ENCODE measurements around the gene SCRN2. TPM values are rescaled to one million over a fixed set of nuclear protein-coding genes. Genes with fewer than 3 reads are reported as not detected.

The SCRN2 gene
- total and polyA plus RNA-seq, 2 of the 13 experiments (the other 11 are each of a cell fraction or from before 2014, with no cell fraction given): 21.7 to 29.5 TPM

DNA sequence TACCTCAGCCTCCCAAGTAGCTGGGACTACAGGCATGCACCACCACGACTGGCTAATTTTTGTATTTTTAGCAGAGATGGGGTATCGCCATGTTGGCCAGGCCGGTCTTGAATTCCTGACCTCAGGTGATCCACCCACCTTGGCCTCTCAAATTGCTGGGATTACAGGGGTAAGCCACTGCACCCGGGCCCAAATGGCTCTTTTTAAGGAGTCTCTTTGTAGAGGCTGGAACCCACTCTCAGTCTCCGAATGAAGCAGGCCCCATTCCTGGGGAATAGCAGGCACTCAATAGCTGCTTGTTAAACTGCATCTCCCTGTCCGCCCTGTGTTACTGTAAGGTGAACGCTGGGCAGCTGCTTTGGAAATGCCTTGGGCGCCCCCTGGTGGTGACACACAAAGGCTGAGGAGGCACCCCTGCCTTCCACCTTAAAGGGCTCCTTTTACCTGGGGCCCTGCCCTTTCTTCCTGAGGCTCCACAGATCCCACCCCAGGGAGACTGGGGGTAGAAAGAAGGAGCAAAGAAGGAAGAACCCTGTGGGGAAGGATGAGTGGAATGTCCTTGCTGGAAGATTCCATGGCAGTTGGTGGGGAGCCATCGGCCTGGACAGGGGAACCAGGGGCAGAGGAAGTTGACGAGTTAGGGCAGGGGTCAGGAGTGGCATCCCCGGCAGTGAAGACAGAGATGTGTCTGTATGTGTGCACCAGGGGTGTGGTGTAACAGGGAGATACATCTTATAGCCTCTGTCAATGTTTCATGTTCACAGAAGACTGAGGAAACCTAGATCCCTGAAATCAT, 48.9 kb upstream of the SCRN2 start (continued):
- TF ChIP-seq, protein P1, sequence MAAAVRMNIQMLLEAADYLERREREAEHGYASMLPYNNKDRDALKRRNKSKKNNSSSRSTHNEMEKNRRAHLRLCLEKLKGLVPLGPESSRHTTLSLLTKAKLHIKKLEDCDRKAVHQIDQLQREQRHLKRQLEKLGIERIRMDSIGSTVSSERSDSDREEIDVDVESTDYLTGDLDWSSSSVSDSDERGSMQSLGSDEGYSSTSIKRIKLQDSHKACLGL (CRISPR knock-in tag; IDR thresholded peaks at IDR 0.05): no peak
- no peak for TF ChIP-seq ZNF737 (CRISPR knock-in tag; IDR thresholded peaks at IDR 0.05; ENCODE audit: borderline replicate concordance)
- TF ChIP-seq, protein P2, sequence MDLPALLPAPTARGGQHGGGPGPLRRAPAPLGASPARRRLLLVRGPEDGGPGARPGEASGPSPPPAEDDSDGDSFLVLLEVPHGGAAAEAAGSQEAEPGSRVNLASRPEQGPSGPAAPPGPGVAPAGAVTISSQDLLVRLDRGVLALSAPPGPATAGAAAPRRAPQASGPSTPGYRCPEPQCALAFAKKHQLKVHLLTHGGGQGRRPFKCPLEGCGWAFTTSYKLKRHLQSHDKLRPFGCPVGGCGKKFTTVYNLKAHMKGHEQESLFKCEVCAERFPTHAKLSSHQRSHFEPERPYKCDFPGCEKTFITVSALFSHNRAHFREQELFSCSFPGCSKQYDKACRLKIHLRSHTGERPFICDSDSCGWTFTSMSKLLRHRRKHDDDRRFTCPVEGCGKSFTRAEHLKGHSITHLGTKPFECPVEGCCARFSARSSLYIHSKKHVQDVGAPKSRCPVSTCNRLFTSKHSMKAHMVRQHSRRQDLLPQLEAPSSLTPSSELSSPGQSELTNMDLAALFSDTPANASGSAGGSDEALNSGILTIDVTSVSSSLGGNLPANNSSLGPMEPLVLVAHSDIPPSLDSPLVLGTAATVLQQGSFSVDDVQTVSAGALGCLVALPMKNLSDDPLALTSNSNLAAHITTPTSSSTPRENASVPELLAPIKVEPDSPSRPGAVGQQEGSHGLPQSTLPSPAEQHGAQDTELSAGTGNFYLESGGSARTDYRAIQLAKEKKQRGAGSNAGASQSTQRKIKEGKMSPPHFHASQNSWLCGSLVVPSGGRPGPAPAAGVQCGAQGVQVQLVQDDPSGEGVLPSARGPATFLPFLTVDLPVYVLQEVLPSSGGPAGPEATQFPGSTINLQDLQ (CRISPR knock-in tag; IDR thresholded peaks at IDR 0.05): no peak
- 0 out of 2 replicates have a peak, but pooled peaks have one; percentile 47 for TF ChIP-seq MTERF4 (CRISPR knock-in tag; IDR thresholded peaks at IDR 0.05)
- TF ChIP-seq, protein P3, sequence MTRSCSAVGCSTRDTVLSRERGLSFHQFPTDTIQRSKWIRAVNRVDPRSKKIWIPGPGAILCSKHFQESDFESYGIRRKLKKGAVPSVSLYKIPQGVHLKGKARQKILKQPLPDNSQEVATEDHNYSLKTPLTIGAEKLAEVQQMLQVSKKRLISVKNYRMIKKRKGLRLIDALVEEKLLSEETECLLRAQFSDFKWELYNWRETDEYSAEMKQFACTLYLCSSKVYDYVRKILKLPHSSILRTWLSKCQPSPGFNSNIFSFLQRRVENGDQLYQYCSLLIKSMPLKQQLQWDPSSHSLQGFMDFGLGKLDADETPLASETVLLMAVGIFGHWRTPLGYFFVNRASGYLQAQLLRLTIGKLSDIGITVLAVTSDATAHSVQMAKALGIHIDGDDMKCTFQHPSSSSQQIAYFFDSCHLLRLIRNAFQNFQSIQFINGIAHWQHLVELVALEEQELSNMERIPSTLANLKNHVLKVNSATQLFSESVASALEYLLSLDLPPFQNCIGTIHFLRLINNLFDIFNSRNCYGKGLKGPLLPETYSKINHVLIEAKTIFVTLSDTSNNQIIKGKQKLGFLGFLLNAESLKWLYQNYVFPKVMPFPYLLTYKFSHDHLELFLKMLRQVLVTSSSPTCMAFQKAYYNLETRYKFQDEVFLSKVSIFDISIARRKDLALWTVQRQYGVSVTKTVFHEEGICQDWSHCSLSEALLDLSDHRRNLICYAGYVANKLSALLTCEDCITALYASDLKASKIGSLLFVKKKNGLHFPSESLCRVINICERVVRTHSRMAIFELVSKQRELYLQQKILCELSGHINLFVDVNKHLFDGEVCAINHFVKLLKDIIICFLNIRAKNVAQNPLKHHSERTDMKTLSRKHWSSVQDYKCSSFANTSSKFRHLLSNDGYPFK (CRISPR knock-in tag; IDR thresholded peaks at IDR 0.05; ENCODE audit: borderline replicate concordance): no peak; the same call in 1 of the 2 replicates
- TF ChIP-seq, protein P4, sequence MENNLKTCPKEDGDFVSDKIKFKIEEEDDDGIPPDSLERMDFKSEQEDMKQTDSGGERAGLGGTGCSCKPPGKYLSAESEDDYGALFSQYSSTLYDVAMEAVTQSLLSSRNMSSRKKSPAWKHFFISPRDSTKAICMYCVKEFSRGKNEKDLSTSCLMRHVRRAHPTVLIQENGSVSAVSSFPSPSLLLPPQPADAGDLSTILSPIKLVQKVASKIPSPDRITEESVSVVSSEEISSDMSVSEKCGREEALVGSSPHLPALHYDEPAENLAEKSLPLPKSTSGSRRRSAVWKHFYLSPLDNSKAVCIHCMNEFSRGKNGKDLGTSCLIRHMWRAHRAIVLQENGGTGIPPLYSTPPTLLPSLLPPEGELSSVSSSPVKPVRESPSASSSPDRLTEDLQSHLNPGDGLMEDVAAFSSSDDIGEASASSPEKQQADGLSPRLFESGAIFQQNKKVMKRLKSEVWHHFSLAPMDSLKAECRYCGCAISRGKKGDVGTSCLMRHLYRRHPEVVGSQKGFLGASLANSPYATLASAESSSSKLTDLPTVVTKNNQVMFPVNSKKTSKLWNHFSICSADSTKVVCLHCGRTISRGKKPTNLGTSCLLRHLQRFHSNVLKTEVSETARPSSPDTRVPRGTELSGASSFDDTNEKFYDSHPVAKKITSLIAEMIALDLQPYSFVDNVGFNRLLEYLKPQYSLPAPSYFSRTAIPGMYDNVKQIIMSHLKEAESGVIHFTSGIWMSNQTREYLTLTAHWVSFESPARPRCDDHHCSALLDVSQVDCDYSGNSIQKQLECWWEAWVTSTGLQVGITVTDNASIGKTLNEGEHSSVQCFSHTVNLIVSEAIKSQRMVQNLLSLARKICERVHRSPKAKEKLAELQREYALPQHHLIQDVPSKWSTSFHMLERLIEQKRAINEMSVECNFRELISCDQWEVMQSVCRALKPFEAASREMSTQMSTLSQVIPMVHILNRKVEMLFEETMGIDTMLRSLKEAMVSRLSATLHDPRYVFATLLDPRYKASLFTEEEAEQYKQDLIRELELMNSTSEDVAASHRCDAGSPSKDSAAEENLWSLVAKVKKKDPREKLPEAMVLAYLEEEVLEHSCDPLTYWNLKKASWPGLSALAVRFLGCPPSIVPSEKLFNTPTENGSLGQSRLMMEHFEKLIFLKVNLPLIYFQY (CRISPR knock-in tag; IDR thresholded peaks at IDR 0.05; ENCODE audit: borderline replicate concordance): no peak
- TF ChIP-seq AGO1 (IDR thresholded peaks at IDR 0.05; ENCODE audit: low read depth, low read length, poor library complexity, severe bottlenecking): no peak
- TF ChIP-seq ZNF207 (IDR thresholded peaks at IDR 0.05; ENCODE audit: borderline replicate concordance): no peak
- TF ChIP-seq ZNF382 (CRISPR knock-in tag; IDR thresholded peaks at IDR 0.05; ENCODE audit: borderline replicate concordance): no peak
- TF ChIP-seq, protein P5, sequence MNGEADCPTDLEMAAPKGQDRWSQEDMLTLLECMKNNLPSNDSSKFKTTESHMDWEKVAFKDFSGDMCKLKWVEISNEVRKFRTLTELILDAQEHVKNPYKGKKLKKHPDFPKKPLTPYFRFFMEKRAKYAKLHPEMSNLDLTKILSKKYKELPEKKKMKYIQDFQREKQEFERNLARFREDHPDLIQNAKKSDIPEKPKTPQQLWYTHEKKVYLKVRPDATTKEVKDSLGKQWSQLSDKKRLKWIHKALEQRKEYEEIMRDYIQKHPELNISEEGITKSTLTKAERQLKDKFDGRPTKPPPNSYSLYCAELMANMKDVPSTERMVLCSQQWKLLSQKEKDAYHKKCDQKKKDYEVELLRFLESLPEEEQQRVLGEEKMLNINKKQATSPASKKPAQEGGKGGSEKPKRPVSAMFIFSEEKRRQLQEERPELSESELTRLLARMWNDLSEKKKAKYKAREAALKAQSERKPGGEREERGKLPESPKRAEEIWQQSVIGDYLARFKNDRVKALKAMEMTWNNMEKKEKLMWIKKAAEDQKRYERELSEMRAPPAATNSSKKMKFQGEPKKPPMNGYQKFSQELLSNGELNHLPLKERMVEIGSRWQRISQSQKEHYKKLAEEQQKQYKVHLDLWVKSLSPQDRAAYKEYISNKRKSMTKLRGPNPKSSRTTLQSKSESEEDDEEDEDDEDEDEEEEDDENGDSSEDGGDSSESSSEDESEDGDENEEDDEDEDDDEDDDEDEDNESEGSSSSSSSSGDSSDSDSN (CRISPR knock-in tag; IDR thresholded peaks at IDR 0.05): no peak
- TF ChIP-seq PHF8 (CRISPR knock-in tag; IDR thresholded peaks at IDR 0.05): 0 out of 2 replicates have a peak, but pooled peaks have one; percentile 8
- TF ChIP-seq NR0B2 (CRISPR knock-in tag; IDR thresholded peaks at IDR 0.05): no peak

Data from HepG2 (cell line).